Large intestine (tissue), 3 donors: ENCODE measurements around the gene USH2A. TPM values are rescaled to one million over a fixed set of nuclear protein-coding genes. Genes with fewer than 3 reads are reported as not detected.

Experiments used
- DNase-seq, 2 donors: peaks; one replicate each; pipeline versions ENCODE4 v3.0.0 to v3.0.0-alpha.2; 2013
- H3K27ac ChIP-seq: one replicate; pipeline ENCODE4 v1.5.1; 2013; ENCODE audit warnings: low read length
- H3K27me3 ChIP-seq: 2 replicates; pipeline ENCODE4 v1.6.1; 2013; ENCODE audit warnings: low read length; ENCODE audit not compliant: control insufficient read depth, insufficient read depth
- H3K36me3 ChIP-seq: 2 replicates; pipeline ENCODE4 v1.6.1; 2013; ENCODE audit warnings: low read length; ENCODE audit not compliant: control insufficient read depth, insufficient read depth
- H3K4me1 ChIP-seq: one replicate; pipeline ENCODE4 v1.6.1; 2013; ENCODE audit warnings: low read length; ENCODE audit not compliant: control insufficient read depth, insufficient read depth
- H3K4me3 ChIP-seq: one replicate; pipeline ENCODE4 v1.5.1; 2013; ENCODE audit warnings: low read length
- H3K9me3 ChIP-seq: one replicate; pipeline ENCODE4 v1.6.1; 2013; ENCODE audit warnings: mild to moderate bottlenecking, low read depth, low read length, moderate library complexity; ENCODE audit not compliant: control insufficient read depth
- WGBS: methylation state at CpG from one replicate; pipeline ENCODE4 v1.1.5; 2013; ENCODE audit warnings: low lambda C conversion rate; ENCODE audit not compliant: insufficient coverage; 5-methylcytosine and 5-hydroxymethylcytosine counted together
- polyA plus RNA-seq: library from polyadenylated mRNA; unstranded; fragments of 120-200 nt; gene quantifications from one replicate; pipeline ENCODE4 v1.2.1, GENCODE V29; 2013

Gene USH2A
- polyA plus RNA-seq, 1 donor = 0.06 TPM

DNA sequence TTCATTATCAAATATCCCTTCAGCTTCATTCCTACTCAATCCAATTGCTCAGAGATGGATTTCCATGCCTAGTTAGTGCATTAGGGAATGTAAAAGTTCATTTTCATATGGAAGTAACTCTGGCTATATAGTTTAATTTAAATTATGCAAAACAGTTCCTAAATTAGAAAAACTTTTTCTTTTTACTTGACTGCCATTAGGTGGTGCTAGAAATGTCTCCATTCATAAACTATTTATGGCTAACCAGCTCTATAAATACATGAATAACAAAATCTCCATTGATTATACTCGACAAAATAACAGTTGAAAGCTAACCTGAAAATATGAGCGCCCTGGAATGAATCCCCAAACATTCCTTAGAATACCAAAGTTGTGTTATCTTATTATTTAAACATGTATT is 311.4 kb downstream of the USH2A start:
- WGBS = 89% methylated on average over 2 of the region's 2 CpGs
- Histone ChIP-seq H3K27ac (no peak overlapping the region), H3K4me3 (no peak overlapping the region), H3K9me3 (no peaks in the 10 kb centered on the region), H3K27me3 (no peaks in the 10 kb centered on the region), H3K4me1 (no peaks in the 10 kb centered on the region), H3K36me3 (no peaks in the 10 kb centered on the region)
- DNase-seq = no peak

DNA sequence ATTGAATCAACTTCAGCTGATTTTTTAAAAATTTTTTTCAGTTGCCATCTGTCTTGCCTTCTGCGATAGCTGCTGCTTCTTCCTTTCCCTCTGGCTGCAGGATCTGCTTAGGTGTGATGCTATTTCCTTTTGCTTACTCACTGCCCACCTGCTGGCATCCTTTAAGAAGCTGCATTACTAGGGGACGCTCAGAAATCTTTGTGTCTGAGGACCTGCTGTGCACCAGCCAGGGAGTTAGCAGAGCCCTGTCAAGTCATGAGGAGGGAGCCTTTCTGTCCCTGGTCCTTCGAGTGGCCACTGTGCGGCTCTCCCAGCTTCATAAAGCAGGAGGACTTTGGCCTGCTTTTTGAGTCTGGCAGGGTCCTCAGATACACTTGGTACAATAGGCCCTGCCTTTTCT is 327.8 kb downstream of the USH2A start:
- Histone ChIP-seq H3K27ac (no peak overlapping the region), H3K4me1 (no peaks in the 10 kb centered on the region), H3K27me3 (no peaks in the 10 kb centered on the region), H3K36me3 (no peaks in the 10 kb centered on the region), H3K9me3 (no peaks in the 10 kb centered on the region), H3K4me3 (no peak overlapping the region)
- 91% methylated on average over 1 of the region's 4 CpGs for WGBS
- no peak for DNase-seq

DNA sequence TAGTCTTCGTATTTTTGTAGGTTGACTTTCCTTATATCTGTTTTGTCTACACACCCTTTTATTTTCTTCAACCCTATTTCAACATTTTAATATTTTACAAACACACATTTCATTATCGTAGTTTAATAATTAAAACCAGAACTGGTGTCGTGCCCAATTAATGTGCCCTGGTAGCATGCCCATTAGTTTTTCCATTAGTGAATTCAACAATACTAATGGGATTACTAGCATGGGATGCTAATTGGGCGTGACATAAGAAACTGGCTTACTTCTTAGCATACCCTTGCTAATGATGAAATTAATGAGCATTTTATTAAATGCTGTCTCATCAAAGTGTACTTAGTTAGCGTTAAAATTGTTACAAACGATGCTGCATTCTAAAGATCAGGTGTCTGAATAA is 332.7 kb downstream of the USH2A start:
- Histone ChIP-seq H3K27me3 (no peaks in the 10 kb centered on the region), H3K4me1 (no peaks in the 10 kb centered on the region), H3K4me3 (no peak overlapping the region), H3K36me3 (no peaks in the 10 kb centered on the region), H3K9me3 (no peaks in the 10 kb centered on the region), H3K27ac (no peak overlapping the region)
- 93% methylated on average over 2 of the region's 6 CpGs for WGBS
- no peak for DNase-seq

DNA sequence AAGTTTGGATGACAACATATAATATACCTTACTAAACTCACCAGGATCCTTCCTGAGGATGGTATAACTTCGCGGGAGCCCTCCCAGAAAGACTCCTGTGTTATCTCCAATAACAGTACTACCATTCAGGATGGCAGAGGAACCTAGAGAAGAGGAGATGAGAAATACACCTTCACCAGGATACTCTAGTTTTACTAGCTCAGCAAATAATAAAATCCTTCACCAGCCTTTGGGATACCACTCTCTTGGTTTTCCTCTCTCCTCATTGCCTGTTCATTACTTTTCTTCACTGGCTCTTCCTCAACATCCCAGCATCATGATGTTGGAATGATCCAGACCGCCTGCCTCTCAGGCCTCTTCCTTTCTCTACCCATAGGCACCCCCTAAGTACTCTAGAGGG is 336.6 kb downstream of the USH2A start:
- Histone ChIP-seq H3K27me3 (no peaks in the 10 kb centered on the region), H3K9me3 (no peaks in the 10 kb centered on the region), H3K4me3 (no peak overlapping the region), H3K4me1 (no peaks in the 10 kb centered on the region), H3K27ac (no peak overlapping the region), H3K36me3 (no peaks in the 10 kb centered on the region)
- no peak for DNase-seq
- no CpG with 5 or more reads among the region's 3 CpGs for WGBS

DNA sequence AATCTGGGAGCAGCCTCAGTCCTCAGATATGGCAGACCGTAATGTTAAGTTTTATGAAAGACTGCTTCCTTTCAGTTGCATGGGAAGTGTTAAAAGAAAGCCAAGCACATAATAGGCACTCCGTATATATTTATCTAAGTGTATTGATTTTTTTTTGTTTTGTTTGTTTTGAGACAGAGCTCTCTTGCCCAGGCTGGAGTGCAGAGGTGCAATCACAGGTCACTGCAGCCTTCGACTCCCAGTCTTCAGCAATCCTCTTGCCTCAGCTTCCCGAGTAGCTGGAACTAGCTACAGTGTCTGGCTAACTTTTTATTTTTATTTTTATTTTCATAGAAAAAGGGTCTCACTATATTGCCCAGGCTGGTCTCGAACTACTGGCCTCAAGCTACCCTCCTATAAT is 341.8 kb downstream of the USH2A start:
- Histone ChIP-seq H3K27ac (no peak overlapping the region), H3K4me3 (no peak overlapping the region), H3K9me3 (no peaks in the 10 kb centered on the region), H3K36me3 (no peaks in the 10 kb centered on the region), H3K27me3 (peaks cover 2% of the 10 kb centered on the region), H3K4me1 (no peaks in the 10 kb centered on the region)
- no peak for DNase-seq
- 61% methylated on average over 4 of the region's 5 CpGs for WGBS

DNA sequence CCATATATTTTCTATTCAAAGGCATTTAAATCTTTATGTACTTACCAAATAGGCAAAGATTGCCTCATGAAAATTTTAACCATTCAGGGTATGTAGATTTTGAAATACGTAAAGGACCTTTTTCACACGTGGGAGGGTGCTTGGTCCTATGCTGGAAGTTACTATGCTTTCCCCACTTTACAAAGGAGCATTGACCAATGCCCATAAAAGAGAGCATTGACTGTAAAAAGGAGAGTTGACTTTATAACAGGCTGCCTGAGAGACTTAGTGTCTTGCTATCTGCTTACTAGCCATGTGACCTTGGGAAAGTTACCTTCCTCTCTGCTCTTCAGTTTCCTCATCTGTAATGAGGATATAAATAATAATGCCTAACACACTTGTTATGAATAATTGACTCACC is 346.5 kb downstream of the USH2A start:
- Histone ChIP-seq H3K4me1 (no peaks in the 10 kb centered on the region), H3K27me3 (peaks cover 2% of the 10 kb centered on the region), H3K36me3 (no peaks in the 10 kb centered on the region), H3K4me3 (no peak overlapping the region), H3K27ac (no peak overlapping the region), H3K9me3 (no peaks in the 10 kb centered on the region)
- DNase-seq = peak in 1 of 2 donors; percentile 15
- WGBS = 86% methylated on average over 1 of the region's 2 CpGs

DNA sequence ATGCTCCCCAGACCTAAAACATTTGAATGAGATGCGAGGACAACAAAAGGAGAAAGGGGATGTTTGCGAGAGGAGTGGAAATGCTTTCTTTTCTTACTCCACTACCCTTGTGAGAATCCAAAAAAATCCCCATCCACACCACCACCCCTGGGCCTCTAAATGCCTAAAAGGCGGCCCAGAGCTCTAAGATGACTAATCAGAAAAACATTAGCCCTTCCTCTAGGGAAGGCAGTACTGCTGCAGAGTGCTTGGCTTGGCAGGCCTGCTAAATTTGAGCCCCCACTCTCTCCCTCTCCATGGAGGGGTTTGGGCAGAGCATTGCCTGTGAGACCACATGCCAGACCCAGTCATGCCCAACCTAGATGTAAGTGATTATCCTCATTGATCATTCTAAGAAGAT is 347.9 kb downstream of the USH2A start:
- Histone ChIP-seq H3K4me1 (no peaks in the 10 kb centered on the region), H3K9me3 (no peaks in the 10 kb centered on the region), H3K4me3 (no peak overlapping the region), H3K27me3 (no peaks in the 10 kb centered on the region), H3K27ac (no peak overlapping the region), H3K36me3 (no peaks in the 10 kb centered on the region)
- DNase-seq = no peak
- no CpG with 5 or more reads among the region's 3 CpGs for WGBS

DNA sequence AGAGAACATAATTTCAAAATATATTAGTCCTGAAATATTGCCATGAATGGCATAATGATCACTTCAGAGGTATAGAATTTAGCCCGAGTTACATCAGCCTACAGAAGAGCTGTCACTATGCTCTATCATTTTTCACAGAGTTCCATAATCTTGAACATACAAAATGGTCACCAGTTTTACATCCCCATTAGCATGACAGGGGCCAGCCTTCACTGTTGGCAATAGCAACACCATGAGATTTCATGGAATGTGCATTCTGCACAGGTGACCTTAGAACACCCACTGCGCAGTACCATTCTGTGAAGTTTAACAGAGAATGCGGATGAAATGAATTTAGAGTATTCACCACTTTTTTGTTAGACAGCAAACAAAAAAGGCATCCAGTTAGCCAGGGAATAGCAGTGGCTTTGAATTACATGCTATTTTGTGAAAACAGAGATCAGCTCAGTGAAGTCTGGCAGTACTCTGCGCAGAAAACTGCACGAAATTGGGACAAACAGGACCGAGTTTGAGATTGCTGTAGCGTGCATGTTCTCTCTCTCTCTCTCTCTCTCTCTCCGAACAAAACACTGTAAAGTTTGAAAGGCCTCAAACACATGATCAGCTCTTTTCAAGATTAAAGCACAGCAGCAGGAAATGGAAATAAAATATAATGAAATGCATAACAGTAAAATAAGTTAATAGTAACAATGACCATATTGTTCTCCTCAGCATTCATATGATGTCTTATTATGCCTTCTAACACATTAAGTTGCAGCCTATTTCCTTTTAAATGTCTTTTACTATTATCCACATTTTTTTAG is 349.3 kb downstream of the USH2A start:
- DNase-seq = no peak
- Histone ChIP-seq H3K4me3 (no peak overlapping the region), H3K27ac (no peak overlapping the region), H3K27me3 (no peaks in the 10 kb centered on the region), H3K9me3 (no peaks in the 10 kb centered on the region), H3K4me1 (no peaks in the 10 kb centered on the region), H3K36me3 (no peaks in the 10 kb centered on the region)
- 100% methylated on average over 1 of the region's 8 CpGs for WGBS

DNA sequence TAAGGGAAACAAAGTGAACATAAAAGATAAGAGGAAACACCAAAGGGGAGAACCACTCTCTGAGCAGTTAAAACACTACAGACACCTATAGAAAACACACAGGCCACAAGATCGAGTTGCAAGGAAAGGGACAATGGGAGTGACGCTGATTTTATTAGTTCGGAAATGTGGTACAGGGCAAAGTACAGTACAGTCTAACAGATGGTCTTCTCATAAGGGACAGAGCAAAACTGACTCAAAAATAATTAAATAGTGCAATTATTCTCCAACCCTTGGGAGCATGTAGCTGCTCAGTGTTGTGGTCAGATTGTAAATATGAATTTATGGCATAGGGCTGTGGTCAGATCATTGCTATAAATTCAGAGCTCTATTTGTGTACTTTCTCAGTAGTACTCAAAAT is 352.0 kb downstream of the USH2A start:
- no peaks in the 10 kb centered on the region for H3K4me1 ChIP-seq
- peak; percentile 9 to 61 for DNase-seq
- H3K36me3 ChIP-seq = no peaks in the 10 kb centered on the region
- no CpG with 5 or more reads among the region's 3 CpGs for WGBS
- no peak overlapping the region for H3K27ac ChIP-seq
- H3K9me3 ChIP-seq = no peaks in the 10 kb centered on the region
- H3K4me3 ChIP-seq = no peak overlapping the region
- H3K27me3 ChIP-seq = no peaks in the 10 kb centered on the region

DNA sequence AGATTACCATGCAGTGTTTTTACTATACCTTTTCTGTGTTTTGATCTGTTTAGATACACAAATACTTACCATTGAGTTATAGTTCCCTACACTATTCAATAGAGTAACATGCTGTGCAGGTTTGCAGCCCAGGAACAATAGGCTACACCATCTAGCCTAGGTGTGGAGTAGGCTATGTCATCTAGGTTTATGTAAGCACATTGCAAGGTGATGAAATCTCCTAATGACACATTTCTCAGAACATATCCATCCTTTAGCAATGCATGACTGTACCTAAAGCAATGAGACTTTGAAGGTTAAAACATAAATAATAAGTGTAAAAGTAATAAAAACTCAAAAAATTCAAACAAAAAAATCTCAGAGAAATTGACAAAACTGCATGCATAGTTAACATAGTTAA is 358.6 kb downstream of the USH2A start:
- Histone ChIP-seq H3K4me3 (no peak overlapping the region), H3K4me1 (no peaks in the 10 kb centered on the region), H3K27me3 (no peaks in the 10 kb centered on the region), H3K27ac (no peak overlapping the region), H3K36me3 (no peaks in the 10 kb centered on the region), H3K9me3 (no peaks in the 10 kb centered on the region)
- no peak for DNase-seq

DNA sequence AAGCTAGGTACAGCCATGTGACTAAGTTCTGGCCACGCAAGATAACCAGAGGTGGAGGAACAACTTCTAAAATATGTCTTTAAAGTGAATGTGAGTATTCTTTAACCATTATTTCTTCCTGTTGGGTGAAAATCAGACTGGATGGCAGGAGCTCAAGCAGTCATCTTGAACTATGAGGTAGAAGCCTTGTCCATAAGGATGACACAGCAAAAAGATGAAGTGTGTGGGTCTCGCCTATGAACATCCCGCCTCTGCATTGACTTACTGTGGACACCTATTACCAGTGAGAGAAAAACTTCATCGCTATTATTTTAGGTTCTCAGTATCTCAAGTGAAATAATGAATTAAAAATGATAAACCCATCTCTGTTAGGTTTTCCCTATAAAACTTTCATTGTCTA is 365.3 kb downstream of the USH2A start:
- WGBS = no CpG with 5 or more reads among the region's 4 CpGs

More for the DNA sequence above, 365.3 kb downstream of the USH2A start:
- no peaks in the 10 kb centered on the region for H3K4me1 ChIP-seq
- H3K36me3 ChIP-seq = no peaks in the 10 kb centered on the region
- no peak overlapping the region for H3K27ac ChIP-seq
- no peaks in the 10 kb centered on the region for H3K27me3 ChIP-seq
- H3K4me3 ChIP-seq = no peak overlapping the region
- DNase-seq = no peak
- no peaks in the 10 kb centered on the region for H3K9me3 ChIP-seq
